GM12892 (cell line): ENCODE results near the gene LRRC52.

Experiments used
- POLR2AphosphoS5 ChIP-seq: IDR thresholded peaks from 2 replicates; pipeline ENCODE4 v1.6.1; 2011; ENCODE audit warnings: low read depth, low read length, control low read depth
- TAF1 ChIP-seq: IDR thresholded peaks from 2 replicates; pipeline ENCODE4 v1.6.1; 2011; ENCODE audit warnings: low read depth, mild to moderate bottlenecking, control low read depth, low read length, borderline replicate concordance

GRCh38 chr1:165497069-165498013 lies 46.5 kb upstream of the LRRC52 start:
- TF ChIP-seq TAF1: no peak
- TF ChIP-seq POLR2AphosphoS5: no peak
